C4-2B (cell line): ENCODE results near the gene FOXQ1.

Experiments used
- ZFX ChIP-seq: fragments of 450-650 bp; IDR thresholded peaks from 2 replicates; pipeline ENCODE4 v1.6.1; 2017
- TF ChIP-seq, protein P1 (sequence below): fragments of 450-650 bp; conservative IDR thresholded peaks from 2 replicates; pipeline ENCODE4 v1.5.1; 2017; ENCODE audit warnings: mild to moderate bottlenecking

- TF ChIP-seq, protein P1, sequence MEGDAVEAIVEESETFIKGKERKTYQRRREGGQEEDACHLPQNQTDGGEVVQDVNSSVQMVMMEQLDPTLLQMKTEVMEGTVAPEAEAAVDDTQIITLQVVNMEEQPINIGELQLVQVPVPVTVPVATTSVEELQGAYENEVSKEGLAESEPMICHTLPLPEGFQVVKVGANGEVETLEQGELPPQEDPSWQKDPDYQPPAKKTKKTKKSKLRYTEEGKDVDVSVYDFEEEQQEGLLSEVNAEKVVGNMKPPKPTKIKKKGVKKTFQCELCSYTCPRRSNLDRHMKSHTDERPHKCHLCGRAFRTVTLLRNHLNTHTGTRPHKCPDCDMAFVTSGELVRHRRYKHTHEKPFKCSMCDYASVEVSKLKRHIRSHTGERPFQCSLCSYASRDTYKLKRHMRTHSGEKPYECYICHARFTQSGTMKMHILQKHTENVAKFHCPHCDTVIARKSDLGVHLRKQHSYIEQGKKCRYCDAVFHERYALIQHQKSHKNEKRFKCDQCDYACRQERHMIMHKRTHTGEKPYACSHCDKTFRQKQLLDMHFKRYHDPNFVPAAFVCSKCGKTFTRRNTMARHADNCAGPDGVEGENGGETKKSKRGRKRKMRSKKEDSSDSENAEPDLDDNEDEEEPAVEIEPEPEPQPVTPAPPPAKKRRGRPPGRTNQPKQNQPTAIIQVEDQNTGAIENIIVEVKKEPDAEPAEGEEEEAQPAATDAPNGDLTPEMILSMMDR: no peak
- no peak for TF ChIP-seq ZFX
Observed at GRCh38 chr6:1324936-1325335, 13.0 kb downstream of the FOXQ1 start.
